ENCODE data around the gene PLEKHG4.

Gene PLEKHG4

DNA sequence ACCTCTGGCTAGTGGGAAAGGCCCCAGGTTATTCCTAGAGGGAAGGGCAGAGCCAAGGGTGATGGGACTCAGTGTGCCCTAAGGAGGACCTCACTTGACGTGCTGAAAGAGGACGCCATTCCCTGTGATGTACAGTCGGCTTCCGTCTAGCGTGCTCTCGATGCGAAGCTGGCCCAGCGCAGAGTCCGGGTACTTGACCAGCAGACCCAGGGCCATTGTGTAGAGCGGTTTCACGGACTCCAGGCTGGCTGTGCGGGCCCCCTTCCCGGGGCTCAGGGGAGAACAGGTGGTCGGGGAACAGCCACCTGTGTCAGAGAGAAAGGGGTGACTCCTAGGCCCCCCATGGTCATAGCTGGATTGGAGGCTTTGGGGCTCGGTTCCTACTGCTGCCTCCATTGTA lies 19.9 kb downstream of the PLEKHG4 start:
- Histone ChIP-seq H3K36me3 (ENCODE audit: control insufficient read depth in 1 of 2, insufficient read depth in 2 of 2, low read length in 2 of 2) (no peaks in the 10 kb centered on the region), H3K9me3 (ENCODE audit: control insufficient read depth in 1 of 2, low read length in 2 of 2) (no peaks in the 10 kb centered on the region), H3K27ac (ENCODE audit: low read length) (no peak overlapping the region), H3K27me3 (ENCODE audit: low read depth, low read length) (no peaks in the 10 kb centered on the region), H3K4me3 (ENCODE audit: low read depth in 1 of 2, low read length in 2 of 2) (no peak overlapping the region), H3K4me1 (ENCODE audit: control insufficient read depth in 1 of 2, insufficient read depth in 2 of 2, low read length in 2 of 2) (no peaks in the 10 kb centered on the region)

GRCh38 chr16:67301080-67301782 lies 21.9 kb downstream of the PLEKHG4 start:
- H3K4me3 ChIP-seq (ENCODE audit: low read depth in 1 of 2, low read length in 2 of 2), result no peak overlapping the region

DNA sequence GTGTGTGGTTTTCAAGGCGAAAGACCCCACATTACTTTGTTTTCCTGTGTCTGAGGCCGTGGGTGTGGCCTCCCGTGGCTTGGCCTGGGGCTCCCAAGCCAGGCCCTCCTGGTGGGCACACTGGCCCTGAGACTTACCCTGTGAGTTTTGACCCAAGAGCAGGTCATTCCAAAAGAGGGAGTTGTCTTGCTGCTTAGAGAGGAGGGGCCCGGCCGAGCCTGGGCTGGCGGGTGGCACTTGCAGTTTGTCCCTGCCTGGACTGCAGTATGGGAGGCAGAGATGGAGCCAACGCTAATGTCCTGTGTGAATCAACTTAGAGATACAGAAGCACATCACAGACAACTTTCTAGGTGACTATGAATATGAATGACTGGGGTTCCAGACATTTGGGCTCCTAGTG lies 22.7 kb downstream of the PLEKHG4 start:
- no peaks in the 10 kb centered on the region for H3K36me3 ChIP-seq (ENCODE audit: control insufficient read depth in 1 of 2, insufficient read depth in 2 of 2, low read length in 2 of 2)
- H3K9me3 ChIP-seq (ENCODE audit: control insufficient read depth in 1 of 2, low read length in 2 of 2), result no peaks in the 10 kb centered on the region
- no peaks in the 10 kb centered on the region for H3K4me1 ChIP-seq (ENCODE audit: control insufficient read depth in 1 of 2, insufficient read depth in 2 of 2, low read length in 2 of 2)
- H3K4me3 ChIP-seq (ENCODE audit: low read depth in 1 of 2, low read length in 2 of 2), result no peak overlapping the region
- H3K27me3 ChIP-seq (ENCODE audit: low read depth, low read length), result no peaks in the 10 kb centered on the region
- no peak overlapping the region for H3K27ac ChIP-seq (ENCODE audit: low read length)

More at GRCh38 chr16:67301080-67301782, 21.9 kb downstream of the PLEKHG4 start:
- H3K4me1 ChIP-seq (ENCODE audit: control insufficient read depth in 1 of 2, insufficient read depth in 2 of 2, low read length in 2 of 2), result no peaks in the 10 kb centered on the region
- no peaks in the 10 kb centered on the region for H3K36me3 ChIP-seq (ENCODE audit: control insufficient read depth in 1 of 2, insufficient read depth in 2 of 2, low read length in 2 of 2)
- no peaks in the 10 kb centered on the region for H3K9me3 ChIP-seq (ENCODE audit: control insufficient read depth in 1 of 2, low read length in 2 of 2)
- no peaks in the 10 kb centered on the region for H3K27me3 ChIP-seq (ENCODE audit: low read depth, low read length)
- H3K27ac ChIP-seq (ENCODE audit: low read length), result no peak overlapping the region

GRCh38 chr16:67302970-67303369 lies 23.6 kb downstream of the PLEKHG4 start:
- Histone ChIP-seq H3K27me3 (ENCODE audit: low read depth, low read length) (no peaks in the 10 kb centered on the region), H3K4me1 (ENCODE audit: control insufficient read depth in 1 of 2, insufficient read depth in 2 of 2, low read length in 2 of 2) (no peaks in the 10 kb centered on the region), H3K27ac (ENCODE audit: low read length) (no peak overlapping the region), H3K36me3 (ENCODE audit: control insufficient read depth in 1 of 2, insufficient read depth in 2 of 2, low read length in 2 of 2) (no peaks in the 10 kb centered on the region), H3K9me3 (ENCODE audit: control insufficient read depth in 1 of 2, low read length in 2 of 2) (no peaks in the 10 kb centered on the region), H3K4me3 (ENCODE audit: low read depth in 1 of 2, low read length in 2 of 2) (no peak overlapping the region)

GRCh38 chr16:67304020-67304419 lies 24.7 kb downstream of the PLEKHG4 start:
- no peak overlapping the region for H3K27ac ChIP-seq (ENCODE audit: low read length)
- no peak overlapping the region for H3K4me3 ChIP-seq (ENCODE audit: low read depth in 1 of 2, low read length in 2 of 2)
- H3K9me3 ChIP-seq (ENCODE audit: control insufficient read depth in 1 of 2, low read length in 2 of 2), result no peaks in the 10 kb centered on the region

DNA sequence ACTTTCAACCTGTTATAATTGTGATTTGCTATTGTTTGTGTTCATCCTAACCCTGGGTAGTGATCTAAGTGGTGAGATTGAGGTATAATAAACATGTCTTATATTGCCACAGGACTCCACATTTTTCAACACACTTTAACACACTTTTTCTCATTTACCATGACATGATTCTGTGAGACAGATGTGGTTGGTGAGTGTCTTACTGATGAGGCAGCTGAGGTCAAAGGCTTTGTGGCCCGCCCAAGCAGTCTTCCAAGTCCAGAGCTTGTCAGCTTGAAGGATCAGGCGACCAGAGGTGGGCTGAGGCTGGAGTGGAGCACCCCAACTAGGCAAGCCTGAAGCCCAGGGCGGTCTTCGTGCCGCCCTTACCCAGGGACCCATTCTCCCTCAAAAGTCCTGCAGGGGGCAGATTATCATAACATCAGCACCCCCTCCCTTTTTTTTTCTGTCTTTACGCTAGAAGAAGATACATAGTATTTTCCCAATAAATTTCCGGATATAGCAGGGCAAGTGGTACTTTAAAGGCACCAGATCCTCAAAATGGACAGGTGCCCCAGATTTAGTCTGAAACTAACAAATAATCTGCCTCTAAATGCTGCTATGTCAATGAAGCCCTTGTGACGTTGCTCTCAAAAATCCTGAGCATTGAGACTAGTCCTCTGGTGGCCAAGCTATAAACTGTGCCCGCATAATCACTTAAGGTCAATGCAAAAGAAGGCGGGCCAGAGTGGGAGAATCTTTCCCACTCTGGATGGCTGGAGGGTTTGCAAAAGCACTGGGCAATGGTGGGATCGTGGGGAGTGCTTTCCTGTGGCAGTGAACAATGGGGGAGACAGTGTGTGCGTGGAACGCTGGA lies 26.1 kb downstream of the PLEKHG4 start:
- Histone ChIP-seq H3K9me3 (ENCODE audit: control insufficient read depth in 1 of 2, low read length in 2 of 2) (no peaks in the 10 kb centered on the region), H3K27me3 (ENCODE audit: low read depth, low read length) (no peaks in the 10 kb centered on the region), H3K4me3 (ENCODE audit: low read depth in 1 of 2, low read length in 2 of 2) (no peak overlapping the region), H3K4me1 (ENCODE audit: control insufficient read depth in 1 of 2, insufficient read depth in 2 of 2, low read length in 2 of 2) (no peaks in the 10 kb centered on the region), H3K27ac (ENCODE audit: low read length) (no peak overlapping the region), H3K36me3 (ENCODE audit: control insufficient read depth in 1 of 2, insufficient read depth in 2 of 2, low read length in 2 of 2) (no peaks in the 10 kb centered on the region)

More at GRCh38 chr16:67304020-67304419, 24.7 kb downstream of the PLEKHG4 start:
- no peaks in the 10 kb centered on the region for H3K4me1 ChIP-seq (ENCODE audit: control insufficient read depth in 1 of 2, insufficient read depth in 2 of 2, low read length in 2 of 2)
- no peaks in the 10 kb centered on the region for H3K27me3 ChIP-seq (ENCODE audit: low read depth, low read length)
- no peaks in the 10 kb centered on the region for H3K36me3 ChIP-seq (ENCODE audit: control insufficient read depth in 1 of 2, insufficient read depth in 2 of 2, low read length in 2 of 2)

- no peak overlapping the region for H3K4me3 ChIP-seq (ENCODE audit: low read depth in 1 of 2, low read length in 2 of 2)
- no peaks in the 10 kb centered on the region for H3K9me3 ChIP-seq (ENCODE audit: control insufficient read depth in 1 of 2, low read length in 2 of 2)
- H3K4me1 ChIP-seq (ENCODE audit: control insufficient read depth in 1 of 2, insufficient read depth in 2 of 2, low read length in 2 of 2), result peaks cover 0 to 4% of the 10 kb centered on the region in 2 donors
- no peak overlapping the region for H3K27ac ChIP-seq (ENCODE audit: low read length)
- no peaks in the 10 kb centered on the region for H3K36me3 ChIP-seq (ENCODE audit: control insufficient read depth in 1 of 2, insufficient read depth in 2 of 2, low read length in 2 of 2)
- H3K27me3 ChIP-seq (ENCODE audit: low read depth, low read length), result no peaks in the 10 kb centered on the region
Measured at GRCh38 chr16:67310561-67310960, 31.2 kb downstream of the PLEKHG4 start.

DNA sequence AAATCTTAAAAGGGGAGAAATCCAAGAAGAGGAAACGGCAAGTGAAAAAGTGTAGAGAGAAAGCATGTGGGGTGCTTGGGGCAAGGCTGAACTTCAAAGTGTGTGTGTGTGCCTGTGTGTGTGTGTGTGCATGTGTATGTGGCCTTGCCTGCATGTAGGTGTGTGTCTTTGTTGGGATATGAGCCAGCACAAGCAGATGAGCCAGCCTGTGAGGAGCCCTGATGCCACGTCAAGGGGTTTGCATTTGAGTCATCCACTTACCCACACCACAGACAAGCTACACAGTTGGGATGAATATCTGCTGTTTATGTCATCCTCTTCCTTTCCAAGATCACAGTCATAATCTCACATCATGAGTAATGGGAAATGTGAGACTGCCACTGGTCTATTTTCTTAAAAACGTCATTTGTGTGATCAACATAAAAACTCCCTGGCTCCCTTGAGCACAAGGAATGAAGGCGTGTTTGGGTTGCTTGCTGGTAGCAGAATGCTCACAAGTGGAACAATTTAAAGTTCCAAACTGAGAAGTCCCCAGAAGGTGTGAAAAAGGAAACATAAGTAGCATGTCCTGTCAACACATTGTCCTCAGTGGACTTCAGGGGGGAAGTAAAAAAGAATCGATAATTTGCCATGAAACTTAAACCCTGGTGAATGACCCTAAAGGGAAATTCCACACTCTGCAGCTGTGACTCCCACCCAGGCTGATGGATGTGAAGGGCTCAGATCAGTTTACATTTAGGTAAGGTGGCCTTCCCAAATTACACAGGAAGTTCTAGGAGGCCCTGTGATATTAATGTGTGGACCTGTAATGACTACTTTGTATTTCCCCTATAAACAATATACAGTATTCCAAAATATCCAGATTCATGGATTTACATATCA lies 32.5 kb downstream of the PLEKHG4 start:
- H3K4me1 ChIP-seq (ENCODE audit: control insufficient read depth in 1 of 2, insufficient read depth in 2 of 2, low read length in 2 of 2), result peaks cover 0 to 4% of the 10 kb centered on the region in 2 donors
- no peaks in the 10 kb centered on the region for H3K9me3 ChIP-seq (ENCODE audit: control insufficient read depth in 1 of 2, low read length in 2 of 2)
- no peak overlapping the region for H3K4me3 ChIP-seq (ENCODE audit: low read depth in 1 of 2, low read length in 2 of 2)
- no peaks in the 10 kb centered on the region for H3K27me3 ChIP-seq (ENCODE audit: low read depth, low read length)
- H3K27ac ChIP-seq (ENCODE audit: low read length), result peak overlapping the region; percentile 10
- H3K36me3 ChIP-seq (ENCODE audit: control insufficient read depth in 1 of 2, insufficient read depth in 2 of 2, low read length in 2 of 2), result no peaks in the 10 kb centered on the region

DNA sequence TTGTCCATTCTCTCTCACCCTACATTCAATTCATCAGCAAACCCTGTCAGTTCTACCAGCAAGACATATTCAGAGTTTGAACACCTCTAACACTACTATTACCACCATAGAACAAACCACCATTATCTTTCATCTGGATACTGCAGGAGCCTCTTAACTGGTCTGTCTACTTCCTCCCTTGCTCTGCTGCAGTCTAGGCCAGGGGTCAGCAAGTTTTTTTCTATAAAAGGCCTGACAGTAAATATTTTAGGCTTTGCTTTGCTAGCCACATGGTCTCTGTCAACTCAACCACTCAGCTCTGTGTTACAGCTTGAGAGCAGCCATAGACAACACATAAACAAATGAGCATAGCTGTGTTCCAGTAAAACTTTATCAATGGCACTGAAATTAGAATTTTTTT lies 33.4 kb downstream of the PLEKHG4 start:
- Histone ChIP-seq H3K27ac (ENCODE audit: low read length) (peak overlapping the region; percentile 10), H3K36me3 (ENCODE audit: control insufficient read depth in 1 of 2, insufficient read depth in 2 of 2, low read length in 2 of 2) (no peaks in the 10 kb centered on the region), H3K4me1 (ENCODE audit: control insufficient read depth in 1 of 2, insufficient read depth in 2 of 2, low read length in 2 of 2) (peaks cover 0 to 4% of the 10 kb centered on the region in 2 donors), H3K4me3 (ENCODE audit: low read depth in 1 of 2, low read length in 2 of 2) (no peak overlapping the region), H3K9me3 (ENCODE audit: control insufficient read depth in 1 of 2, low read length in 2 of 2) (no peaks in the 10 kb centered on the region), H3K27me3 (ENCODE audit: low read depth, low read length) (no peaks in the 10 kb centered on the region)

DNA sequence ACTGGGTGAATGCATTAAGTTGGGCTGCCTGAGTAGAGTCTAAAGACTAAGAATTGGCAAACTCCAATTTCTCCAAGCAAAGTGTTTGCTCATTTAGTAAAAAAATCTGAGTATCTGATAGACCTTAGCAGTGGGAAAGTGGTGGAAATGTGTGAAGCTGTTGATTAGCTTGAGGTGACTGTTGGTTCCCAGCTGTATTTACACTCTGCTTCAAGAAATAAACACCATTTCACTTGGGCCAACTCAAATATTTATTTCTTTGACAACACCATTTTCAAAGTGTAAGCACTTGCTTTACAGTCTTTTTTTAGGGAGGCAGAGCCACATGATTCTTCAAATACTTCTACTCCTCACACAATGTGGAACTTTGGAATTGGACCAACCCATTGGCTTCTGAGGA lies 38.5 kb downstream of the PLEKHG4 start:
- Histone ChIP-seq H3K9me3 (ENCODE audit: control insufficient read depth in 1 of 2, low read length in 2 of 2) (no peaks in the 10 kb centered on the region), H3K36me3 (ENCODE audit: control insufficient read depth in 1 of 2, insufficient read depth in 2 of 2, low read length in 2 of 2) (no peaks in the 10 kb centered on the region), H3K4me3 (ENCODE audit: low read depth in 1 of 2, low read length in 2 of 2) (no peak overlapping the region), H3K27me3 (ENCODE audit: low read depth, low read length) (peaks cover 4% of the 10 kb centered on the region), H3K27ac (ENCODE audit: low read length) (no peak overlapping the region), H3K4me1 (ENCODE audit: control insufficient read depth in 1 of 2, insufficient read depth in 2 of 2, low read length in 2 of 2) (no peaks in the 10 kb centered on the region)

DNA sequence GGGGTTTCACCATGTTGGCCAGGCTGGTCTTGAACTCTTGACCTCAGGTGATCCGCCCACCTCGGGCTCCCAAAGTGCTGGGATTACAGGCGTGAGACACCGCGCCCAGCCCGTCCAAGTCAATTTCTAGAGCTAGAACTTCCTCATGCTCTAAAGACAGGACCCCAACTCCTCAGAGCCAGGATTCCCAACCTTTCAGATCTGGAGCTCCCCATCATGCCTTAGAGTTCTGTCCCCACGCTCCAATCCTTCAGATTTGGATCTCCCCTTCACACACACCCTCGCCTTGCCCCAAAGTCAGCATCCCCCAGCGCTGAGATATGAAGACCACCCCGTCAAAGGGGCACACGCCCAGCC lies 46.8 kb downstream of the PLEKHG4 start:
- Histone ChIP-seq H3K4me3 (ENCODE audit: low read depth in 1 of 2, low read length in 2 of 2) (peak overlapping the region; percentile 31 to 63), H3K4me1 (ENCODE audit: control insufficient read depth in 1 of 2, insufficient read depth in 2 of 2, low read length in 2 of 2) (peaks cover 4 to 14% of the 10 kb centered on the region in 2 donors), H3K36me3 (ENCODE audit: control insufficient read depth in 1 of 2, insufficient read depth in 2 of 2, low read length in 2 of 2) (no peaks in the 10 kb centered on the region), H3K27ac (ENCODE audit: low read length) (no peak overlapping the region), H3K9me3 (ENCODE audit: control insufficient read depth in 1 of 2, low read length in 2 of 2) (no peaks in the 10 kb centered on the region), H3K27me3 (ENCODE audit: low read depth, low read length) (peaks cover 4% of the 10 kb centered on the region)
